HG02884 (cell line): ENCODE measurements around the gene CTIF.

Source experiments
- ATAC-seq: cut with Tn5 transposase; IDR thresholded peaks from one replicate; pipeline ENCODE4 v1.9.1; 2021; ENCODE audit warnings: mild to moderate bottlenecking, moderate library complexity; ENCODE audit not compliant: unreplicated experiment

The CTIF gene

GRCh38 chr18:48742304-48742703 is 203.5 kb downstream of the CTIF start:
- ATAC-seq = no peak

- ATAC-seq = no peak
Measured at GRCh38 chr18:48742706-48743475, 204.1 kb downstream of the CTIF start.

GRCh38 chr18:48743886-48744285 is 205.1 kb downstream of the CTIF start:
- ATAC-seq = no peak

GRCh38 chr18:48745293-48745692 is 206.5 kb downstream of the CTIF start:
- ATAC-seq = no peak

GRCh38 chr18:48749768-48750167 is 210.9 kb downstream of the CTIF start:
- no peak for ATAC-seq

GRCh38 chr18:48750485-48751175 is 211.8 kb downstream of the CTIF start:
- ATAC-seq = no peak

GRCh38 chr18:48751727-48752468 is 213.1 kb downstream of the CTIF start:
- ATAC-seq = no peak

GRCh38 chr18:48752478-48752877 is 213.6 kb downstream of the CTIF start:
- no peak for ATAC-seq

- no peak for ATAC-seq
Measured at GRCh38 chr18:48752928-48753327, 214.1 kb downstream of the CTIF start.

GRCh38 chr18:48753691-48754090 is 214.9 kb downstream of the CTIF start:
- ATAC-seq = no peak

- no peak for ATAC-seq
Measured at GRCh38 chr18:48754559-48754958, 215.7 kb downstream of the CTIF start.

GRCh38 chr18:48754993-48755473 is 216.2 kb downstream of the CTIF start:
- ATAC-seq = peak; percentile 71

- no peak for ATAC-seq
Measured at GRCh38 chr18:48756511-48757226, 217.8 kb downstream of the CTIF start.

GRCh38 chr18:48757367-48757766 is 218.5 kb downstream of the CTIF start:
- no peak for ATAC-seq

GRCh38 chr18:48757906-48758305 is 219.1 kb downstream of the CTIF start:
- no peak for ATAC-seq

- ATAC-seq = no peak
Measured at GRCh38 chr18:48761582-48761981, 222.8 kb downstream of the CTIF start.

- ATAC-seq = no peak
Measured at GRCh38 chr18:48762022-48762421, 223.2 kb downstream of the CTIF start.

- ATAC-seq = no peak
Measured at GRCh38 chr18:48762836-48763718, 224.2 kb downstream of the CTIF start.

GRCh38 chr18:48763719-48764100 is 224.9 kb downstream of the CTIF start:
- ATAC-seq = no peak

GRCh38 chr18:48765053-48765452 is 226.2 kb downstream of the CTIF start:
- ATAC-seq = no peak
